Measurements from ENCODE around the gene SERTM1.

SERTM1 gene

DNA sequence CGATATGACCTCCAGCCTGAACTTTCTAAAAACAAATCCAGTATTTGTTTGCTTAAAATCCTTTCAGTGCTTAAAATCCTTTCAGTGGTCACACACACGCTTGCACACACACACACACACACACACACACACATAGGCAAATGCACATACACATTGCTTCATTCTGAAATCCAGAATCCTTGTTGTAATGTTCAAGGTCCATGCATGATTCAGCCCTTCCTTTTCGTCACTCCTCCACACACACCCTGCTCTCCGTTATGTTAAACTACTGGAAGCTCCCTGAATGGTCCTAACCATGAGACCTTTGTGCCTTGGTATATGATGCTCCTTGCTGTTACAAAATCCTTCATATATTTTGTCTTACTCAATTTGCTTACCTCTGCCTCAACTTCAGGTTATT is 44.9 kb downstream of the SERTM1 start:
- no peak for DNase-seq (ENCODE audit: low spot score)
- TF ChIP-seq, protein P1, sequence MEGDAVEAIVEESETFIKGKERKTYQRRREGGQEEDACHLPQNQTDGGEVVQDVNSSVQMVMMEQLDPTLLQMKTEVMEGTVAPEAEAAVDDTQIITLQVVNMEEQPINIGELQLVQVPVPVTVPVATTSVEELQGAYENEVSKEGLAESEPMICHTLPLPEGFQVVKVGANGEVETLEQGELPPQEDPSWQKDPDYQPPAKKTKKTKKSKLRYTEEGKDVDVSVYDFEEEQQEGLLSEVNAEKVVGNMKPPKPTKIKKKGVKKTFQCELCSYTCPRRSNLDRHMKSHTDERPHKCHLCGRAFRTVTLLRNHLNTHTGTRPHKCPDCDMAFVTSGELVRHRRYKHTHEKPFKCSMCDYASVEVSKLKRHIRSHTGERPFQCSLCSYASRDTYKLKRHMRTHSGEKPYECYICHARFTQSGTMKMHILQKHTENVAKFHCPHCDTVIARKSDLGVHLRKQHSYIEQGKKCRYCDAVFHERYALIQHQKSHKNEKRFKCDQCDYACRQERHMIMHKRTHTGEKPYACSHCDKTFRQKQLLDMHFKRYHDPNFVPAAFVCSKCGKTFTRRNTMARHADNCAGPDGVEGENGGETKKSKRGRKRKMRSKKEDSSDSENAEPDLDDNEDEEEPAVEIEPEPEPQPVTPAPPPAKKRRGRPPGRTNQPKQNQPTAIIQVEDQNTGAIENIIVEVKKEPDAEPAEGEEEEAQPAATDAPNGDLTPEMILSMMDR (IDR thresholded peaks at IDR 0.05; ENCODE audit: extremely low read depth, missing control alignments): no peak

DNA sequence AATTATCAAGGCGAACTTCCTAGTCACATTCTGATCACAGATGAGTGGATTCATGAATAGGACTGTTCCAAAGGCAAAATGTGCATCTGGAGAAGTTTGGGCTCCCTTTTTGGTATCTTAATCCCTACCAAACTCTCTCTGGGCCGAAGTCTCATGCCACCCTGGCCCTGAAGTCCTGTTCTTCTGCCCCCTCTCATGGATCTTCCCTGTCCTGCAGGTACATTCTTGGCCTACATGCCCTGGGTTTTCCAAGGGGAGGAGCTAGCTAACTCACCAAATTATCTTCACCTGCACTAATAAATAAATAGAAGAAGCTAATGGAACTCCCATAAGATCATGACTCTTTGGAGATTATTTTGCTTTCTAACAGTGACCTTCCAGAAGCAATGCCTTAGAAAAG is 50.3 kb downstream of the SERTM1 start:
- no peak for DNase-seq (ENCODE audit: low spot score)
- TF ChIP-seq, protein P1 (IDR thresholded peaks at IDR 0.05; ENCODE audit: extremely low read depth, missing control alignments): no peak

DNA sequence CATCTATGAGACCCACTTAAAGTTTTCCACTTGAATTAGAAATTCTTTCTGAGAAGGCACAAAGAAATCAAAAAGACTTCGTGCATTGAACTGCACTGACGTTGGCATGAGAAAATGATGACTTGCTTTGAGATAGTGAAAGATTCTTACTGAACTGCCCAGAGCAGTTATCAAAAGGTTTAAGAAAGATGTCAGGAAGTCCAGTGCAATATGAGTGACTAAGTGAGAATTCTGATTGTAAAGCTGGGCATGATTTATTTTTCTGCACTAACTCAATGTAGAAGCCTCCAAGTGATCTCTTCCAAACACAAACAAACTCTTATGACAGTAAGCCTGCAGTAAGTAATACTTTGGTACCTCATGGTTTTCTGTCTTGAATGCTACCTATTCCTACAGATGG is 52.1 kb downstream of the SERTM1 start:
- TF ChIP-seq, protein P1 (IDR thresholded peaks at IDR 0.05; ENCODE audit: extremely low read depth, missing control alignments): no peak
- no peak for DNase-seq (ENCODE audit: low spot score)

DNA sequence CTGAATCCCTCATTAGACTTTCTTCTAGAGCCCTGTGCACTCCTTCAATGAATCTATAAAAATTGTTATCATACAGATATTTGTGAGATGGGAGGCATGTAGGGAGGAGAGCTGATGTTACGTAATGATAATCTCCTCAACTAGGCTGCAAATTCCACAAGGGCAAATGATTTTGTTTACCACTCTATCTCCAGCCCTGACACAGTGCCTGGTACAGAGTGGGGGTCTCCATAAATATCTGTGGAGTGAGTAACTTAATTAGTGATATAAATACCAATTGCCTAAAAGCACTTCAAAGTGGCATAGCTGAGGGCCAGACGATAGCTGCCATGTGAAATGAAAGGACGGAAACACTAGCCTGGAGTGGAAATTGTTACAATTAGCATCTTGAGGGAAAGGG is 54.2 kb downstream of the SERTM1 start:
- TF ChIP-seq, protein P1 (IDR thresholded peaks at IDR 0.05; ENCODE audit: extremely low read depth, missing control alignments): no peak
- DNase-seq (ENCODE audit: low spot score): no peak

DNA sequence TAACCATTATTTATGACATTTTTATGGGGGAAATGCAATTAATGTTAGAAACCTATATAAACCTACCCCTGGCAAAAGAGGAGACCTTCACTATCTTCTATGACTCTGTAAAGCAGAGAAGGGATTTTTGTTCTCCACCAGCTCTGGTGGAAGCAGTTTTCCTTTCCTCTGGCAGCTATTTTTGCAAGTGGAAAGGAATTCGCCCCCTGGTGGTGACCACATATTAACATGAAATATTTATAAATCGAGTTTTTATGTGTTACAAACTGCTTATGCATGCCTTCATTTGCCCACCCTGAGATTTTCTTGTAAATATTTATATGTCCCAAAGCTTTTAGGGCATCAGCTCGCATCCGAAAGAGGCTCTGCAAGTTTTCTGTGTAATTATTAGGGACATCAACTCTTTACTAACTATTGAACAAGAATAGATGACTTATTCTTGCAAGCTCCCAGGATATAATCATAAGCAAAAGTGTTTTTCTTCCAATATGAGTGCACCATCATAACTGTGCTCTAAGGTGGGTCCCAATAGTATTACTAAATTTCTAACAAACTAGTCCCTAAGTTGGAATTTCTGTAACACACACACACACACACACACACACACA is 62.4 kb downstream of the SERTM1 start:
- TF ChIP-seq, protein P1 (IDR thresholded peaks at IDR 0.05; ENCODE audit: extremely low read depth, missing control alignments): peak; percentile 23
- DNase-seq (ENCODE audit: low spot score): peak; percentile 19

DNA sequence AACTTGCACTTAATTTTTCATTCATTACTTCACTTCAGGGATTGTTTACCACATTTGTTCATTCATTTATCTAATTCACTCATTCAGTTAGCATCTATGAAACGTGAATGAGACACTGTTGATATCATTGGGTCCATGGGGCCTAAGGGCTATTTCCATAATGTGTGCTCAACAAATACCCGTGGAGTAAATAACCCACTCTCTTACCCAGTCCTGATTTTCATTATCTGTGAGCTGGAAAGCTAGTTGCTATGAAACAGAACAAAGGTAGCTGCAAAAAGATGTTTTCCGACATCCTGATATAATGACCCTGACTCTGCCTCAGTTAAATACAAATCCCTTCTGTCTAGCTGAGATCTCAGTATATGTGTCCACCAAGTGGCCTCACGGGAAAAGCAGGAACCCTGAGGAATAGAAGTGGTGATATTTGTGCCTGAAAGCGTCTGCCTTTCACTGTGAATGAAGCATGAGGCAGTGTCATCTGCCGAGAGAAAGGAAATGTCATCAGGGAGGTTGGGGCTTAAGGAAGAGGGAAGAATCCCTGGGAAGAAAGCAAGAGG is 63.8 kb downstream of the SERTM1 start:
- TF ChIP-seq, protein P1 (IDR thresholded peaks at IDR 0.05; ENCODE audit: extremely low read depth, missing control alignments): no peak
- no peak for DNase-seq (ENCODE audit: low spot score)

DNA sequence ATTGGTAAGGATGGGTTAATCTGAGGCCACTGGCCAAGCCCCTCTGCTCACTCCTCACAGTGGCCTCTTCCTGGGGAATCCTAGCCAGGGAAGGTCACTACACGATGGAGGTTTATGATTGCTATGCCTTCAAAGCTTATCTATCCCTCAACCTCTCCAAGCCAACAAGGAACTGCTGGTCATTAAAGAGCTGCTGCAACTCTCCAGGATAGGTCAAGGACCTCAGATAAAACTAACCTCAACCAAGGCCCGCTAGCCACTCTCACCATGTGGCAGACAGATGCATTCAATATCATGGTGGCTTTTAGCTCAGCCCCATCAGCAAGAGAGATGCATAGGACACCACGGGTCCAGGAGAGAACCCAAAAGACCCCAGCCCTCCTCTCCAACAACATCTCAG is 71.6 kb downstream of the SERTM1 start:
- TF ChIP-seq, protein P1 (IDR thresholded peaks at IDR 0.05; ENCODE audit: extremely low read depth, missing control alignments): no peak
- DNase-seq (ENCODE audit: low spot score): no peak
